OCI-LY7 (cell line): ENCODE measurements around the gene B4GALNT4. TPM values are rescaled to one million over a fixed set of nuclear protein-coding genes. Genes with fewer than 3 reads are reported as not detected.

Source experiments
- BruUV-seq: library from RNA; stranded (reverse); fragments of 400-500 nt; replicated peaks from 2 replicates; lab custom pipeline; 2021; lab: Mats Ljungman, UMichigan
- CTCF ChIA-PET: fragments of 300-600 bp; sonication (Branson Sonifier 250); formaldehyde crosslinking; loops from one replicate; lab custom pipeline; 2022; ENCODE audit warnings: antibody characterized with exemption; ENCODE audit not compliant: unreplicated experiment; lab: Charles Lee
- POLR2A ChIA-PET: fragments of 300-600 bp; sonication (Branson Sonifier 250); formaldehyde crosslinking; loops from one replicate; lab custom pipeline; 2022; ENCODE audit warnings: antibody characterized with exemption; lab: Charles Lee
- DNase-seq: peaks from one replicate; pipeline ENCODE4 v3.0.0-alpha.2; 2015; ENCODE audit warnings: low spot score
- H2AFZ ChIP-seq: fragments of 200-600 bp; sonication (generic), shearing (Covaris generic); 2 replicates; pipeline ENCODE4 v1.6.1; 2014; ENCODE audit warnings: mild to moderate bottlenecking, antibody characterized with exemption, low read length, moderate library complexity
- H3K27ac ChIP-seq: fragments of 200-600 bp; sonication (generic); 2 replicates; pipeline ENCODE4 v1.5.1; 2014; ENCODE audit warnings: mixed run types, low read depth, mild to moderate bottlenecking, moderate library complexity, low read length, inconsistent platforms; ENCODE audit not compliant: poor library complexity, severe bottlenecking
- H3K36me3 ChIP-seq: fragments of 200-600 bp; sonication (generic); 2 replicates; pipeline ENCODE4 v1.6.1; 2014; ENCODE audit warnings: mild to moderate bottlenecking, antibody characterized with exemption, low read length, moderate library complexity, mixed read lengths; ENCODE audit not compliant: insufficient read depth
- H3K4me1 ChIP-seq: fragments of 200-600 bp; sonication (generic); 2 replicates; pipeline ENCODE4 v1.5.1; 2014; ENCODE audit warnings: mild to moderate bottlenecking, low read length; ENCODE audit not compliant: insufficient read depth, poor library complexity, severe bottlenecking
- H3K4me2 ChIP-seq: fragments of 200-600 bp; sonication (generic); 2 replicates; pipeline ENCODE4 v1.6.1; 2014; ENCODE audit warnings: mild to moderate bottlenecking, low read length
- H3K4me3 ChIP-seq: fragments of 200-600 bp; sonication (generic); 2 replicates; pipeline ENCODE4 v1.5.1; 2014; ENCODE audit warnings: mild to moderate bottlenecking, low read depth, low read length; ENCODE audit not compliant: poor library complexity, severe bottlenecking
- H3K79me2 ChIP-seq: fragments of 200-600 bp; sonication (generic); 2 replicates; pipeline ENCODE4 v1.6.1; 2016; ENCODE audit warnings: low read depth, mild to moderate bottlenecking, low read length, moderate library complexity, mixed read lengths; ENCODE audit not compliant: insufficient read depth
- H3K9me2 ChIP-seq: fragments of 200-600 bp; sonication (generic); 2 replicates; pipeline ENCODE4 v1.6.1; 2016; ENCODE audit warnings: mild to moderate bottlenecking, low read length, mixed read lengths; ENCODE audit not compliant: insufficient read depth
- H3K9me3 ChIP-seq: fragments of 200-600 bp; sonication (generic); 2 replicates; pipeline ENCODE4 v1.6.1; 2014; ENCODE audit warnings: mild to moderate bottlenecking, mixed run types, low read length, mixed read lengths
- H4K20me1 ChIP-seq: fragments of 200-600 bp; sonication (generic); 2 replicates; pipeline ENCODE4 v1.6.1; 2014; ENCODE audit warnings: mild to moderate bottlenecking, antibody characterized with exemption, low read length, moderate library complexity, mixed read lengths; ENCODE audit not compliant: insufficient read depth
- EZH2phosphoT487 ChIP-seq: fragments of 200-600 bp; sonication (generic); IDR thresholded peaks from 2 replicates; pipeline ENCODE4 v1.6.1; 2018; ENCODE audit warnings: low read depth, borderline replicate concordance, mild to moderate bottlenecking, mixed run types, antibody characterized with exemption, low read length, moderate library complexity, mixed read lengths
- intact Hi-C: fragments of 100-400 bp; cut with micrococcal nuclease; formaldehyde crosslinking; loops from one replicate; pipeline ENCODE4 v1.10.0; 2022; ENCODE audit not compliant: unreplicated experiment
- total RNA-seq, 2 experiments: library from RNA; depleted of rRNA in 1 of 2; stranded (reverse); fragments of >200 nt in 1 of 2; shearing (Covaris generic) in 1 of 2; gene quantifications; 2 replicates each; pipeline ENCODE4 v1.2.3, GENCODE V29; 2014 to 2022
- TF ChIP-seq, protein P1 (sequence below): fragments of 200-600 bp; sonication (generic); conservative IDR thresholded peaks from 2 replicates; pipeline ENCODE4 v1.5.1; 2014; ENCODE audit warnings: mild to moderate bottlenecking, antibody characterized with exemption, low read length, moderate library complexity, mixed read lengths

B4GALNT4 gene
- total RNA-seq, 2 experiments from 2014 or later = not detected

DNA sequence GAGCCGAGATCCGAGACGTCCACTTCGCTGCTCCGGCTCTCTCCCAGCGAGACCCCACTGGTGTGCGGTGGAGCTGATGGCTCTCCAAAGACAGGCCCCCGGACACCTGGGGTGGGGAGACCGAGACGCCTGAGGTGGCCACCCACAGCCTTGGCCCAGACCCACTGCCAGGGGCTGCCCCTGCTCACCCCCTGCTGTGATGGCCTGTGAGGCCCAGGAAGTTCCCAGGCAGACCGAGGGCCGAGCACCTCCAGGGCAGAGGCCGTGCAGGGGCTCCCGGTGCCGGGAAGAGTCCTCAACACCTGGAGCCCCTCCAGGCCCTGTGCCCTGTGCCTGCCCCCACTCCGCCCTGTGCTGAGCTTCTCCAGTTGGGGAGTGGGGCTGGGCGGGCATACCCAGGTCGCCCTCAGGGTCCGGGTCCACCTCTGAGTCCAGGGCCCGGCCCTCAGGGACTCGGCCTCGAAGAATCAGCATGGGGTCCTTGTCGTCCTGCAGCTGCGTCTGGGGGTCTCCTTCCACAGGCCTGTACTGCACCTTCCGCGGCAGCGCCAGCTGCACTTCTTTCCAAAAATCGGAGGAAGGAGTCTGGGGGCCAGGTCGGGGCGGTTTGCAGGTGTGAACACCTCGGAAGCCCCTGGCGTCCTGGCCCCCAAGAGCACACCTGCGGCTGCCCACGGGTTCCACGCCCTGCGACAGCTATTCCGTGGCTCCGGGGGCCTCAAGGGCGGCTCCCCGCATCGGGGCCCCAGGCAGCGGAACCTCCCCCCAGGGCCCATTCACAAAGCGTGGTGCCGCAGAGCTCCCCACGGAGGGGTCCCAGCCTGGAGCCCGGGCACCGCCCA lies 36.9 kb downstream of the B4GALNT4 start:
- H3K4me3 ChIP-seq = peak overlapping the region; percentile 73
- BruUV-seq = no TSS peak
- POLR2A ChIA-PET = interaction anchor here (0.6 to 1.3 kb wide), 5 partner anchors 14 to 146 kb away, joined by 3 to 4 read pairs (median 3); partner anchors contain the start of gene PTDSS2
- TF ChIP-seq, protein P1, sequence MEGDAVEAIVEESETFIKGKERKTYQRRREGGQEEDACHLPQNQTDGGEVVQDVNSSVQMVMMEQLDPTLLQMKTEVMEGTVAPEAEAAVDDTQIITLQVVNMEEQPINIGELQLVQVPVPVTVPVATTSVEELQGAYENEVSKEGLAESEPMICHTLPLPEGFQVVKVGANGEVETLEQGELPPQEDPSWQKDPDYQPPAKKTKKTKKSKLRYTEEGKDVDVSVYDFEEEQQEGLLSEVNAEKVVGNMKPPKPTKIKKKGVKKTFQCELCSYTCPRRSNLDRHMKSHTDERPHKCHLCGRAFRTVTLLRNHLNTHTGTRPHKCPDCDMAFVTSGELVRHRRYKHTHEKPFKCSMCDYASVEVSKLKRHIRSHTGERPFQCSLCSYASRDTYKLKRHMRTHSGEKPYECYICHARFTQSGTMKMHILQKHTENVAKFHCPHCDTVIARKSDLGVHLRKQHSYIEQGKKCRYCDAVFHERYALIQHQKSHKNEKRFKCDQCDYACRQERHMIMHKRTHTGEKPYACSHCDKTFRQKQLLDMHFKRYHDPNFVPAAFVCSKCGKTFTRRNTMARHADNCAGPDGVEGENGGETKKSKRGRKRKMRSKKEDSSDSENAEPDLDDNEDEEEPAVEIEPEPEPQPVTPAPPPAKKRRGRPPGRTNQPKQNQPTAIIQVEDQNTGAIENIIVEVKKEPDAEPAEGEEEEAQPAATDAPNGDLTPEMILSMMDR = no peak
- TF ChIP-seq EZH2phosphoT487 = no peak
- peak overlapping the region; percentile 95 for H3K4me2 ChIP-seq
- intact Hi-C loops = loop anchor here (5.0 kb wide), 1 partner anchor 101 kb away; the partner anchor contains the start of gene RNH1
- H3K27ac ChIP-seq = peak overlapping the region; percentile 74
- CTCF ChIA-PET = interaction anchor here (2.0 kb wide), 1 partner anchor 43 kb away, joined by 13 read pairs; the partner anchor contains the start of gene PTDSS2
- H4K20me1 ChIP-seq = no peaks in the 10 kb centered on the region
- H2AFZ ChIP-seq = peak overlapping the region; percentile 81; the same call in 1 of the 2 replicates
- no peaks in the 10 kb centered on the region for H3K9me2 ChIP-seq
- H3K4me1 ChIP-seq = peaks cover 11% of the 10 kb centered on the region
- no peaks in the 10 kb centered on the region for H3K79me2 ChIP-seq
- no peaks in the 10 kb centered on the region for H3K36me3 ChIP-seq
- H3K9me3 ChIP-seq = no peaks in the 10 kb centered on the region
- no peak for DNase-seq

- intact Hi-C loops = loop anchor here (1.0 to 5.0 kb wide), 2 partner anchors 41 to 100 kb away; partner anchors contain the start of gene RNH1
These were observed 37.7 kb downstream of the B4GALNT4 start for GRCh38 chr11:406796-407650.

More at GRCh38 chr11:406796-407650, 37.7 kb downstream of the B4GALNT4 start:
- H2AFZ ChIP-seq = peak overlapping the region; percentile 81; the same call in 1 of the 2 replicates
- no TSS peak for BruUV-seq
- POLR2A ChIA-PET = interaction anchor here (0.5 to 1.3 kb wide), 10 partner anchors 19 to 200 kb away, joined by 3 to 10 read pairs (median 3); partner anchors contain the start of genes BET1L, PTDSS2 and RIC8A
- CTCF ChIA-PET = interaction anchor here (0.6 to 2.0 kb wide), 5 partner anchors 24 to 138 kb away, joined by 3 to 14 read pairs (median 5); partner anchors contain the start of gene PTDSS2
- H3K27ac ChIP-seq = peak overlapping the region; percentile 74
- H3K4me3 ChIP-seq = peak overlapping the region; percentile 73
- TF ChIP-seq EZH2phosphoT487 = no peak
- TF ChIP-seq, protein P1 = peak; percentile 62
- H3K4me2 ChIP-seq = peak overlapping the region; percentile 95
- no peaks in the 10 kb centered on the region for H3K9me3 ChIP-seq
- H4K20me1 ChIP-seq = no peaks in the 10 kb centered on the region
- peaks cover 11% of the 10 kb centered on the region for H3K4me1 ChIP-seq
- peak; percentile 94 for DNase-seq
- H3K79me2 ChIP-seq = no peaks in the 10 kb centered on the region
- H3K36me3 ChIP-seq = no peaks in the 10 kb centered on the region
- no peaks in the 10 kb centered on the region for H3K9me2 ChIP-seq
